NOMO-1 (cell line): Measurements from ENCODE around the gene NEURL3.
A peak's percentile ranks its signal among the peaks of the same experiment; 100 is the strongest.

Source experiments
- DNase-seq, 2 experiments: peaks; one replicate each; lab custom pipeline; 2025; ENCODE audit not compliant: unreplicated experiment in 2 of 2; lab: John Stamatoyannopoulos, UW

The NEURL3 gene

GRCh38 chr2:96540136-96540535, 35.0 kb upstream of the NEURL3 start:
- DNase-seq, result no peak

- no peak for DNase-seq
Measured at GRCh38 chr2:96539215-96539920, 34.2 kb upstream of the NEURL3 start.

GRCh38 chr2:96538487-96539214, 33.5 kb upstream of the NEURL3 start:
- peak in 1 of 2 experiments; percentile 3 for DNase-seq

GRCh38 chr2:96537734-96538486, 32.8 kb upstream of the NEURL3 start:
- DNase-seq, result no peak

GRCh38 chr2:96537066-96537733, 32.0 kb upstream of the NEURL3 start:
- DNase-seq, result peak; percentile 91 to 92

GRCh38 chr2:96536445-96537065, 31.4 kb upstream of the NEURL3 start, which contains the start of gene ARID5A:
TSS of gene ARID5A (plus strand) at chr2:96536752. CDS start at chr2:96536827, 75 bp downstream.
- peak; percentile 79 to 83 for DNase-seq

- no peak for DNase-seq
Measured at GRCh38 chr2:96535331-96535730, 30.2 kb upstream of the NEURL3 start.

- DNase-seq, result no peak
Measured at GRCh38 chr2:96534701-96535181, 29.6 kb upstream of the NEURL3 start.

GRCh38 chr2:96534141-96534540, 29.0 kb upstream of the NEURL3 start:
- no peak for DNase-seq

DNA sequence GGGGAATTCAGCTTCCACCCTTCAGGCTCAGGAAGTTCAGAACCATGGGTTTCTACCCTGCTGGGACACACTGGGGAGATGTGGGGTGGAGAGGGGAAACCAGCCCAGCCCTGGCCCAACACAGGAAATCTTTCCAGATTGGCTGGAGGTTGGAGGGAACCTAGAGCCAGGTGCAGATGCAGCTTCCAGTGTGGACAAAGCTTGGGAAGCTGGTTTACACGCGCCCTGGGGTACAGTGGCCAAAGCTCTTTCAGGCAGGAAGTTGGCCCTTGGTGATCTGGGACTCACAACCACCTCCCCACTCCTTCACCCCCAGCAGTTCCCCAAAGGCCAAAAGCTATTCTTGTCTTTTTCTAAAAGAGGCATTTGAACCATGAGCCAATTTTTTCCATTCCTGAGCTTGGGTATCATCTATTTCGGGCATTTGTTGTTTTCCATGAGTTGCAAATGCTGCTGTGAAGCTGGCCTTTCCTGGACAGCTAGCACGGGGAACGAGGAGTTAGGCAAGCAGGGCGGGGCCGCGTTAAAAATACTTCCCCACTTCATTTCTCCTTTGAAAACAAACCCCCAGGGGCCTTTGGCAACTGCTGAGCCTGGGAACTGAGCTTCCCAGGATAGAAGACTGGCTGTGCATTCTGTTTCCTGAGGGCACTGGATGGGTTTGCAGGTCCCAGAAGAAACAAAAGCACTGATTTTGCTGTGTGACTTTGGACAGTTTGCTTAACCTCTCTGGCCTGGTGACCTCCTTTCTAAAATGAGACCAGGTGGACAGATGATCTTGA, 28.3 kb upstream of the NEURL3 start:
- DNase-seq, result peak; percentile 54 to 64

DNA sequence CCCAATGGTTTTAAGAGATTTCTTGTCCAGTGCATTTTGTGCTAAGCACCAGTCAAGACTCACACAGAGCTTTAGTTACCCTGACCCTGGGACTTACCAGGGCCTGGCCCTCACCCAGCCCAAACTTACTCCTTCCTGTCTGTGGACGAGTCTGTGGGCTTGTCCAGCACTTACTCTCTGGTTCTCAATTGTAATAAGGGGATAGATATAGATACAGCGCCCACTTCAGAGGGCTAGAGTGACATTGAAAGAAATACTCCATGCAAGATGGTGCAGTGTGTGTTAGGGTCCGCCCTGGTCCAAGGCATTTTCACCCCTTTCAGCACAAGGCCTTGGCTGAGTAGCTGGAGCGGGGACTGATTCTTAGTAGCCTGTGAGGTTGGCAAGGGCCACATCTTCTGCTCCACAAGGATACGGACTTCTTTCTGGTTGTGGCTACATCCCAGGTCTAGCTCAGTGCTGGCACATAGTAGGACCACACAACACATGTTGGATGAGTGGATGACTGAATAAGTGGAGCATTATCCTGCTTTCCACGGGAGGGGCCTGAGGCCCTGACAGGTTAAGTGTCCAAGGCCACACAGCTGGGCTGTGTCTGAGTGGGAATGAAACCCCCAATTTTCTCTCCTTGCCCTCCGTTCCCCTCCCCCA, 27.6 kb upstream of the NEURL3 start:
- no peak for DNase-seq

- peak; percentile 91 to 98 for DNase-seq
Measured at GRCh38 chr2:96531872-96532505, 26.8 kb upstream of the NEURL3 start.

DNA sequence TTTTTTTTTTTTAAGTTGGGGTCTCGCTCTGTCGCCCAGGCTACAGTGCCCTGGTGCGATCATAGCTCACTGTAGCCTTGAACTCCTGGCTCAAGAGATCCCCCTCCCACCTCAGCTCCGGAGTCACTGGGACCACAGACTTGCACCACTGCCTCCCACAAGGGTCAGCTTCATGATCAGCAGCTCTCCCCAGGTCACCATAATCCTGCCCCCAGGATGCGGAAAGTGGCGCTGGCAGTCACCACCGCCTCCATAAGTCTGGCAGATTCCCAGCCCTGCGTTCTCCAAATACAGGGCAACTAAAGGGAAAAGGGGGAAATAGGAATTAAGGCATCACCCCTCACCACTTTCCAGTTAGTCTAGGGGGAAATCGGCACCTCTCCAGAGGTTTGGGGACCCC, 26.2 kb upstream of the NEURL3 start:
- DNase-seq, result no peak

- DNase-seq, result no peak
Measured at GRCh38 chr2:96530474-96531357, 25.6 kb upstream of the NEURL3 start.

DNA sequence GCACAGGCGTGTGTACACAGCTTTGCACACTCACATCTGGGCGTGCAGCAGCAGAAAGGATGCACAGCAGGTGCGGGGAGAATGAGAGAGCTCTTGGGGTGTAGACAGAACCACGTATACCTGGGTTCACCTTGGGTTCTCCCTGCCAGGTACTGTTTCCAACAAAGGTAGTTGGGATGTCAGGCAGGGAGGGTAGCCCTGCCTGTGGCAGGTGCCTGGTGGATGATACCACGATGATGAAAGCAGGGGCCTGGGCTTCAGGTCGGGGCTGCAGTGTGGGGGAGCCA, 24.9 kb upstream of the NEURL3 start:
- DNase-seq, result no peak

DNA sequence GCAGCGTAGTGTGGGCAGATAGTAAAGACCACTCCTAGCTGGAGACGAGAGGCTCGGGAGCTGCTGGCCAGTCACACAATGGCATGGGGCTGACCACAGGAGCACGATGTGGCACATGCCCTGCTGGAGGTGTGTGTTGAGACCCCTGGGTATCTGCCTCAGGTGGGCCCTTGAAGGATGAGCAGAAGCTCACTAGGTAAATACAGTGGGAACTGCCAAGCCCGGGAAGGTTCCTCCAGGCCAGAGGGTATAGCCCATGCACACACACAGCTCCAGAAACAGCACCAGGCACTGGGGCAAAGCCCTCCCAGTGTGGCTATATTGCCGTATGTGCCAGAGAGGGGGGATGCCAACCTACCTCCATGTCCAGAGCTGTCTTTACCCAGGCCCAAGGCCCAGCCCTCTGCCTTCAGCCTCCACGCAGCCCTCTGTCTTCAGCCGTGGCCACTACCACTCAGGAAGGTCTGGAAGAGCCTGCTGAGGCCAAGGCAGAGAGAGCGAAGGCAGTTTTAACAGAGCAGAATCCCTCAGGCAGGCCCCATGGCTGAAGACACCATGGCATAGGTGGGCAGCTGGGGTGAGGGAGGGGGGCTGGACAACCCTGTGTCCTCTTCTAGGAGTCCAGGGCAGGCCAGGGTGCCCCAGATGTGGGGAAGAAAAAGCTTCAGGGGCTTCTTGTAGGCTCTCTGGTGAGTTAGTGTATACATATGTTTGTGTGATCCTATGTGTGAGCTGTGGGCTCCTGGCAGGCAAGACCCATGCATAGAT, 24.4 kb upstream of the NEURL3 start:
- no peak for DNase-seq

- DNase-seq, result no peak
Measured at GRCh38 chr2:96528700-96529375, 23.7 kb upstream of the NEURL3 start.
